SKM-1 (cell line): ENCODE results near the gene PARS2.

Experiments
- DNase-seq: peaks from one replicate; lab custom pipeline; 2025; ENCODE audit not compliant: unreplicated experiment; lab: John Stamatoyannopoulos, UW

The PARS2 gene

DNA sequence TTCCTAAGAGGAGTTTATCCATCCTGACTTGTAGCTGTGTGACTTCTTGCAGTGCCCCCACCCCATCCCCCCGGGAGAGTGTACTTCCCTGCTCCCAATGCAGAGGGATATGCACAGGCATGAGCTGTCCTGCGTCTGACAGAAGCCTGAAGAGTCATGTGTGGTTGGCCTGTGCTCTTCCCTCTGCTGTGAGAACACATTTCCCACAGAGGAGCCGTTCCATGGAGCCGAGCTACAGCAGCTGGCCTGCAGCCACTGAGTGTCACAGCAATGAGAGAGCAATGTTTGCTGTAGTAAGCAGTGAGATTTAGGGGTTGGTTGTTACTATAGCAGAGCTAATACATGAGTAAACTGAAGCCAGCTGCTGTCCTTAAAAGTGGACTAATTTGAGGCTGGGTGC is 22.0 kb downstream of the PARS2 start:
- DNase-seq: no peak

DNA sequence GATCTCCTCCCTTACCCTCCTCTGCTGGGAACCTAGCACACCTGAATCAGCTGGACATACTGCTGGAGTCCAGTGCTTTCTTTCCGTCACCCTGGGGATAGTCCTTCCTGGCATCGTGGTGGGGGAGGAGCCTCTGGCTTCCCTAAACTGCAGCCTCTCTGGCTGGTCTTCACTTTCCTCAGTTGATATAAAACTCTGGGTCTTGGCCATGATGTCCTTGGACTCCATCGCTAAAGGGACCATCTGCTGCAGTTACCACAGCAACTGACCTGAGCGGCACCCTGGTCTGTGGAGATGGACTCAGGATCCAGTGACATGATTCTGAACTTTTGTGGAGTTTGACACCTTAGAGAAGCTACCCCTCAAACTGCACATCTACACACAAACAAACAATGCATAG is 22.8 kb downstream of the PARS2 start:
- DNase-seq: no peak

DNA sequence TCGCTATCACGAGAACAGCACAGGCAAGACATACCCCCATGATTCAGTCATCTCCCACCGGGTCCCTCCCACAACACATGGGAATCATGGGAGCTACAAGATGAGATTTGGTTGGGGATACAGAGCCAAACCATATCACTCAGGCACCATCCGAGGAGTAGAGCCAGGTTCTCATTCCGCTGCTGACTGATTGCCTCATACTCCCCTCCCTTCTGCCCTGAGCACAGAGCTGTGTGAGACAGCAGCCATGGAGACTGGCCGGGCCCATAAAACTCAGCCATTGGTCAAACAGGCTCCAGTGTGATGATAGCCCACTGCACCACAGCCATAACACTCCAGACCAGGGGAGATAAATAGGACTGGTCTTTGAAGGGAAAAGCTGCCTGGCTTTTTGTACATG is 26.1 kb downstream of the PARS2 start:
- DNase-seq: no peak

DNA sequence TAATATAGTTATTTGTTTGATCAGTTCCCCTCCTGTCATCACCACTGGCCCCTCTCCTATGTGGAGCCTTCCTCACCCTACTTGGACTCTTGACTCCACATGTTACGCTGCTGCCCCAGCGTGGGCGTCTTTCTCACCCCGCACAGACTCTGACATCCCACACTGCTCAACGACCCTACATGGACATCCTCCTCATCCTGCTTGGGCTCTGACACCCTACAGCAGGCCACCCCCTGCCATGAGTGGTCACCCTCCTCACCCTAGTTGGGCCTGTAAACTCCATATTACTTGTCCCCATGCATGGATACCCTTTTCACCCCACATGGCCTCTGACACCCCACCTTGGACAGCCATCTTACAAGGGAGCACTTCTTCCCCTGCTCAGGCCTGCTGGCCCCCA is 27.6 kb downstream of the PARS2 start:
- no peak for DNase-seq

DNA sequence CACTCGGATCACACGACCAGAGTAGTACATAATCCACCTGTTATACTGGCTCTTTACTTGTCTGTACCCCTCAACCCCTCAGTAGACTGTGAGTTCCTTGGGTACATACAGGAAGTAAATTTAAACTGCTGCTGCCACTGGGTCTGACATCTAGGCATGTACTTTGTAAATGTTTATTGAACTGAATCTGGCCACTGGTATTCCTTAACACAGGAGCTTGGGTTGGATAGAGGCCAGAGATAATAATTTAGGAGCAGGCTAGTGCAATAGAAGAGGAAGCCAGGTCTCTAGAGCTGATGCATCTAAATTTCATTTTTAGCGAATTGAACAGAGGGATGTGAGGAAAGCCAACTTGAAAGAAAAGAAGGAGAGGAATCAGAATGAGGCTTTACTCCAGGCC is 36.3 kb downstream of the PARS2 start:
- no peak for DNase-seq

DNA sequence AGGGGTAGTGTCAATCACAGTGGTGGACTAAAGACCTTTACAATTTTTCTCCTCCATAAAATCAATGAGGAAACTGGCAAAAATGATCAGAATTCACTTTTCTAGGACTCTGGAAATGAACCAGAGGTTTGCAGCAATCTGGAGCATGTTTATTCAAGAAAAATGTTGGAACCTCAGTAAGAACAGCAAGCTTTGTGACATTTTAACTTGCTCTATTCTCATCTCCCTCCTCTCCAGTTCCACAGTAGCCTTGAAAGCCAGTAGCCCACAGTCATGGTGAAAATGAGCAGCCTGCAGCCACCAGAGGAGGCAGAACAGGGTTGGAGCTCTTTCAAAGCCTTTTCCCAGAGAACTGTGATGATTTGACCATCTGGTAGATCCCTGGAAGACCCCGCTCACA is 39.6 kb downstream of the PARS2 start:
- no peak for DNase-seq

DNA sequence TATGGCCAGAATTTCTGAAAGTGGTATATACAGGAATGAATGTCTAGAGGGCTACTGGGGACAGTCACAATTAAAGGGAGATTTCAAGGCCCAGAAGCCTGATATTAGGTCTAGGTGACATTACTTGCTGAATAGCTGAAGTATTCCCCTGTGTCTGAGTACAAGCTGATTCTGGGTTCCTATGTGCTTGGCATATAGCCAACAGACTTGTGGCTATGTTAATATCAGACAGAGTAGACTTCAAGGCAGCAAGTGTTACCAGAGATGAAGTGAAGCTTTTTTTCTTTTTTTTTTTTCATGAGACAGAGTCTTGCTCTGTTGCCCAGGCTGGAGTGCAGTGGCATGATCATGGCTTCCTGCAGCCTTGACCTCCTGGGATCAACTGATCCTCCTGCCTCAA is 40.3 kb downstream of the PARS2 start:
- no peak for DNase-seq

DNA sequence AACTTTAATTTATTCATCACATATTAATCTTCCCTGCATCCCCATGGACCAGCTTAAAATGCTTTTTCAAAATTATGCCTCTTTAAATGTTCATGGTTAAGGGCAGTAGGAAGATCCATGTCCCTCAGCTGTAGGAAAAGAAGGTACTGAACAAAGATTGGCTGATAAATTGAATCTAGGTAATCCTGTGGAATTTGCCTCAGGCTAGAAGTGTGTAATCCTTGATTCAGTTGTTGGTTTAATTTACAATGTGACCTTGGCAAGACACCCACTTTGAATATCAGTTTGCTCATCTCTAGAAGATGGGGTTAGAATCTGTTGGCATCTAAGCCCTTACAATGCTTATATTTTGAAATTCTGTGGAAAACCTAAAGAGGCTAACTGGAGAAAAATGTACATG is 42.6 kb downstream of the PARS2 start:
- no peak for DNase-seq

DNA sequence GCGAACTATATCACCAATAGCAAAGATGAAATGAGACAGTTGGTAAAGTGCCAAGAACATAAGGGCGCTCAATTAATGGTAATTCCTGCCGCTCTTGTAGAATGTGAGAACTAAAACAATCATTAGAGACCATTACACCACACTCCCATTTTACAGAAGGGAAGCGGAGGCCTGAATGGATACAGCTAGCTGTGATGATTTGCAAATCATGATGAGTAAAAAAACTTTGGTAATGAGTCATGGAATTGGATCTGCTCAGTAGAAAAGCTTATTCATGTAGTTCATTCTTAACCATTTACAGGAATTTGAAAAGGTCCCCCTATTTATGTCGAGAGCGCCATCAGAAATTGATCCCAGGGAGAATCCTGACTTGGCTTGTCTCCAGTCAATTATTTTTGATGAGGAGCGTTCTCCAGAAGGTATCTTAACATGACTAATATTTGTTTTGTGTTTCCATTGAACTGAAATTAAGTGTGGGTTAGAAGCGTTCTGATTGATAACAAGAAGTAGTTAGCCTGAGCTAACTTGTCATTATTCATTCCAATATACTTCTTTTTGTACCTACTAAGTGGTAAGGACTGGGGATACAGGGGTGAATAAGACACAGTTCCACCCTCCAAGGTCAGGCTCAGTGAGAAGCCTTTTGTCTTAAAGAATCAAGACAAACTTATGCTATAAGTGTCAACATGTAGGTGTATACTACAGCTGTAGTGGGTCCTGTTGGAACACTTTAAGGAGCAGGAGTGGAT is 47.9 kb downstream of the PARS2 start:
- no peak for DNase-seq

DNA sequence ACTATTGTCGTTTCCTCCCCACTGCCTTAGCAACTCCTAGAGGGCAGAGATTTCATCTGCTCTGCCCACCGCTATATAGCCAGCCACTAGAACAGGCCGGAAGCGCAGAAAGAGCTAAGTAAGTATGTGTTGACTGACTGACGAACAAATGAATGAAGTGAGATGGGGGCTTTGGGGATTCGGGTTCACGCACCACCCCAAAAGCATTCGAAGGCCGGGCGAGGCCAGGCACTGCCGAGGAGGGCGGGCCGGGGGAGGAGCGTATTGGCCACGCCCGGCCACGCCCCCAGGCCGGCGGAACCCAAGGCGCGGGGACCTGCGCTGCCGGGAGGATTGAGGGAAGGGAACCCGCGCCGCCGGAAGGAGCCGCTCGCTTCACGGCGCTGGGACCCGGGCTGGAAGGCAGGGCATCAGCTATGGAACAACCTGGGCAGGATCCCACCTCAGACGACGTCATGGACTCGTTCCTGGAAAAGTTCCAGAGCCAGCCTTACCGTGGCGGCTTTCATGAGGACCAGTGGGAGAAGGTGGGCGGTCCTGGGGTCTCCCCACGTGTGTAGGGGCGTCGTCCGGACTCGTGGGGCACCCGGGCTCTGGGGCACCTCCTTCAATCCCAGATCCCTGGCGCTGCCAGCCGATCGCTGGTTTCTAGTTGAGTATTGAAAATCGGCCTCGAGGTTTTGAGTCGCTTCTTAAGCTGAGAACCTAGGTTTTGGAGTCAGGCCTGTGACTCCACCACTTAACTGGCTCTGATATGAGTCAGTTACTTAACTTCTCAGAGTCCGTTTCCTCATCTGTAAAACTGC is 48.6 kb downstream of the PARS2 start, which contains the start of gene TTC4:
TSS of gene TTC4 (plus strand) at position 369 of the 806 bp plus-strand sequence. CDS start at position 417, 48 bp downstream.
- DNase-seq: peak; percentile 50

DNA sequence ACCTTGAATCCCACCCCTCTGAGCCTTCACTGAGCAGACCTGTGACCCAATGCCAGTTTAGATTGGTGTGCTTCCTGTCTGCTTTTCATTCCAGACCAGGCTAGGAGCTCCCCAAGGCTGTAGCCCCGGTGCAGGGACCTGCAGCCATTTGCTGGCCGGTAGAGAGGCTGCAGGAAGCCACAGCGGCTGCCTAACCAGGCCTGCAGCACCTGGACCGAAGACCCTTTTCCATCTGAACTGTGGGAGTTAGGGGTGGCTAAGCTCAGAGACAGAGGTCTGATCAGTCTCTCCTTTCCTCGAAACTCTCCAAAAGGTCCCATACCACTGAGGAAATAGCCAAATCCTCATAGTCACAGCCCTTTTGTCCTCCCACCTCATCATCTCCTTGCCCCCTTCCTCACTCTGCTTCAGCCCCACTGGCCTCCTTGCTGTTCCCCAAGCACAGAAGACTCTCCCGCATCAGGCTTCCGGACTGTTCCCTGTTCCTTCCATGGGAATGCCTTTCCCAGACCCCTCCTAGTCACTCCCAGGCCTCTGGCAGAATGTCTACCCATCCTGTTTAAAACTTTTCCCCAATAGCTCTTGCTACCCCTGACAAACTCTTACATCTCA is 49.3 kb downstream of the PARS2 start:
- no peak for DNase-seq

DNA sequence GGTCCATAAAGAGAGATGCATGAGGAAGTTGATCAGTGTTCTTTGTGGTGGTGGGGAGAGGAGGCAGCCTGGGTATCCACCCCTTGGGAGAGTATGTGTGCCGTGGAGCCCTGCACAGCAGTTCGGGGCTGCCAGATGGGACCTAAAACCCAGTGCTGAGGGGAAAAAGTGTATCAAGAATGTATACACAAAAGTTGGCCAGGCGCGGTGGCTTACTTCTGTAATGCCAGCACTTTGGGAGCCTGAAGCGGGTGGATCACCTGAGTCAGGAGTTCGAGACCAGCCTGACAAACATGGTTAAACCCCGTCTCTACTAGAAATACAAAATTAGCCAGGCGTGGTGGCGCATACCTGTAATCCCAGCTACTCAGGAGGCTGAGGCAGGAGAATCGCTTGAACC is 52.8 kb downstream of the PARS2 start:
- DNase-seq: no peak

DNA sequence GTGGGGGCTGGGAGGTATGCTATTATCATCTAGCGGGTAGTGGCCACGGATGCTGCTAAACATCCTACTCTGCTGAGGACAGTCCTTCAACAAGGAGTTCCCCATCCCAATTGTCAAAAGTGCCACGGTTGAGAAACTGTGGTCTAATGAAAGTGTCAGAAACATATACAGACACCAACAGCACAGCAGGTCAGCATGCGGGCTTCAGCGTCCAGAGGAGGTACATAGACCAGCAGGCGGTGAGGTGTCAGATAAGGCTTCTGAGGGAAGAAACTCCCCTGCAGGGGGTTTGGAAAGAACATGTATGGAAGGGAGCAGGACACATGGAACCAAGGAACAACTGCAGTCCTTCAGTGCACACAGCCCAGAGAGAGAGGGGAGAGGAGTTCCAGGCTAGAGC is 53.5 kb downstream of the PARS2 start:
- no peak for DNase-seq

DNA sequence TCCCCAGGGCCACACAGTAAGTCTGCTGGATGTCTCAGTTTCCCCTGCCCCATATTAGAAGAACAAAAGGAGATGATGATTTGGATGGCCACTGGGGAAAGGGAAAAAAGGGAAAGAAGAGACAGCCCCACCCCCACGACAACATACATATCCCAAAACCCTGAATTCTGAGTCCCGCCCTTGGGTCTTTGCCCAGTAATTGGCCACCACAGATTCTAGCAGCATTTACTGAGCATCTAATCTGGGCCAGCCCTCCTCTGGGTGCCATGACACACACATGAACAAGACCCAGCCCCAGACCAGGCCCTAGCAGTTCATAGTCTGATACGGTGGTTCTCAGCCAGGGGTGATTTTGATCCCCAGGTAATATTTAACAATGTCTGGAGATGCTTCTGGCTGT is 53.9 kb downstream of the PARS2 start:
- no peak for DNase-seq

DNA sequence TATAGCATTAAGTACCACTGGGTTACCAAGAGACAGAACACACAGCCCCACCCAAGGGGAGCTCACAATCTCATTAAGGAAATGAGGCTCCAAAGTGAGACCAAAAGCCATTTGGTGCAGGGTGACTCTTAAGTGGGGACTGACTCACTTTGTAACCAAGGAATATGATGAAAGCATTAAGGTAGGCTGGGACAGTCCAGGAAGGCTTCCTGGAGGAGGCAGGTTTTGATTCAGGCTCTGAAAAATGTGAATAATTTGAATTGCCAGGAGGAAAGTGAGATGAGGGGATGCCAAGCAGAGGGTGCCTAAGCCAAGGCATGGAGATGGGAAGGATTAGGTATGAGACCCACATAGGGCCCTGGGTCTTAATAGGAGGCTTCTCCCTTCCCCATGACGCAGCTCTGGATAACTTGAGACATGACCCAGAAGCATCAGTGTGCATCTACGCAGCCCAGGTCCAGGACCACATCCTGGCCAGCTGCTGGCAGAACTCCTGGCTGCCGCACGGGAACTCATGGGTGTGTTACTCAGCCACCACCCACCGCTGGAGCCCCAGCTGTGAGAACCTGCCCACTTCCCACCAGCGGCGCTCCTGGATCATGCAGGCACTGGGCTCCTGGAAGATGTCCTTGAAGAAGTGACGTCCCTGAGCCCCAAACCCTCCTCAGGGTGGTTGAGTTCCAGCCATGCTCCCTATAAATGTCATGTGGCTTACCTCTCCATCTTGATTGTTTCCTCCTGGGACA is 54.6 kb downstream of the PARS2 start:
- DNase-seq: no peak

DNA sequence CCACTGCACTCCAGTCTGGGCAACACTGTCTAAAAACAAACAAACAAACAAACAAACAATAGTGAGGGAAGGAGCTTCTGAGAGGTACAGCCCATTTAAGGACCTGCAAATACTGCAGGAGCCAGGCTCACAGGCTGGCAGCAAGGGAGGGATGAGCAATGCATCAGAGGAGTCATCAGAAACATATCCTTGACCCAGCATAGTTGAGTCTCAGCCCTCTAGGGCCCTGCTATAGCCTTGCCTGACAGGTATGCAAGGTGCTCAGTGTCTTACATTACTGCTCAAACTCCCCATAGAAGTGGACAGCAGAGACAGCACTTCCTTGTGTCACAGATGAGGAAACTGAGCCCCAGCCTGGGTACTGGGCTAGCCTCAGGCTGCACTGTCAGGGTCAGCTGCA is 55.9 kb downstream of the PARS2 start:
- DNase-seq: no peak
